ENCODE results near the gene WSCD1. TPM values are rescaled to one million over a fixed set of nuclear protein-coding genes. Genes with fewer than 3 reads are reported as not detected.

WSCD1 gene
- total and polyA plus RNA-seq, 2 of the 4 experiments (the other 2 are of a cell fraction) = 0.07 TPM; not detected in 1

DNA sequence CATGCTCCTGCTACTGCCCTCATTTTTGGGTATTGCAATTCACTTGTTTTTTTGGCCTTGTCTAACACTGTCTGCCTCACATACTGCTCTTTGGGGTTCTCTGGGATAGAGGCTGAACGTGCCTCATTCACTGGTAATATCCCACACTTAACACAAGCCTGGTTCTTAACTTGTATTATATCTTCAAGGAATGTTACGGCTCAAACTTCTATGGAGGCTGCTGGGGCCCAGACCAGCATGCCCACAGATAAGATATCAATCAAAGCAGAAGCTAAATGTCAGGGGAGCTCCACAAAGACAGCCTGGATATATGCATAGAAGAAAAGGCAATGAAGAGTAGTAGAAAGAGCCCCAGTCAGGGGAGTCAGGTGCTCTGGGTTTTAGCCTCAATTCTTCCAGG, 103.5 kb downstream of the WSCD1 start:
- ChIA-PET CTCF (no interaction called here), POLR2A (ENCODE audit: unreplicated experiment) (no interaction called here)
- Histone ChIP-seq H3K36me3 (ENCODE audit: control insufficient read depth, insufficient read depth, low read length) (no peaks in the 10 kb centered on the region), H3K79me1 (ENCODE audit: low read depth in 1 of 2, low read length in 2 of 2) (no peaks in the 10 kb centered on the region), H3K4me3 (ENCODE audit: insufficient read depth, low read depth, low read length) (no peak overlapping the region), H3K18ac (ENCODE audit: low read depth, low read length) (no peak overlapping the region), H3K27ac (ENCODE audit: insufficient read depth, low read length) (no peak overlapping the region), H2BK120ac (ENCODE audit: low read depth, low read length) (no peak overlapping the region), H3K4me1 (ENCODE audit: control insufficient read depth, insufficient read depth, low read length) (no peaks in the 10 kb centered on the region), H3K27me3 (ENCODE audit: control insufficient read depth, insufficient read depth, low read length) (no peaks in the 10 kb centered on the region), H2AFZ (replicated peaks; ENCODE audit: low read length, poor library complexity) (no peak overlapping the region), H3K14ac (replicated peaks; ENCODE audit: low read depth, low read length) (no peak overlapping the region), H2BK5ac (ENCODE audit: low read depth, low read length, poor library complexity, severe bottlenecking) (no peak overlapping the region), H4K91ac (ENCODE audit: insufficient read depth, low read depth, low read length) (no peak overlapping the region), H3K4ac (ENCODE audit: low read depth, low read length) (no peak overlapping the region), H2BK20ac (ENCODE audit: low read depth, low read length) (no peak overlapping the region), H3K4me2 (ENCODE audit: low read depth, low read length) (no peak overlapping the region), H3K56ac (ENCODE audit: extremely low read depth, insufficient read depth, low read length) (no peak overlapping the region), H4K20me1 (ENCODE audit: insufficient read depth, low read length) (no peaks in the 10 kb centered on the region), H3K9ac (ENCODE audit: low read depth, low read length) (no peak overlapping the region), H3K9me1 (ENCODE audit: insufficient read depth, low read length) (no peaks in the 10 kb centered on the region), H3K23ac (ENCODE audit: low read depth, low read length) (no peak overlapping the region), H2AK9ac (replicated peaks; ENCODE audit: low read depth, low read length, poor library complexity) (peak overlapping the region; percentile 37), H4K5ac (ENCODE audit: low read depth, low read length) (no peak overlapping the region), H4K8ac (ENCODE audit: low read depth in 2 of 2, low read length in 2 of 2) (no peak overlapping the region), H2BK15ac (ENCODE audit: low read depth, low read length) (no peak overlapping the region), H2AK5ac (ENCODE audit: low read depth, low read length) (no peak overlapping the region), H3K9me3 (ENCODE audit: control insufficient read depth, insufficient read depth, low read length) (peaks cover 27% of the 10 kb centered on the region)
- intact Hi-C loops (cut with micrococcal nuclease) (no loop called here), in situ Hi-C loops (cut with MboI; ENCODE audit: low sequenced_read_pairs) (no loop called here), dilution Hi-C loops (cut with HindIII; ENCODE audit: low sequenced_read_pairs, unreplicated experiment) (no loop called here)
- no peak for DNase-seq
- no TSS peak for BruUV-seq (replicated peaks)
- no CpG with 5 or more reads among the region's 2 CpGs for WGBS, 2 experiments (ENCODE audit: extremely low coverage in 2 of 2, insufficient read length in 1 of 2)
- TF ChIP-seq RAD21 (IDR thresholded peaks at IDR 0.05; ENCODE audit: low read length) (no peak), MAZ (IDR thresholded peaks at IDR 0.05; ENCODE audit: borderline replicate concordance, low read depth, low read length) (no peak), SMC3 (IDR thresholded peaks at IDR 0.05; ENCODE audit: low read depth, low read length) (no peak), POLR2A (IDR thresholded peaks at IDR 0.05; ENCODE audit: low read depth, low read length) (no peak), NFE2L2 (IDR thresholded peaks at IDR 0.05; ENCODE audit: low read depth, low read length) (no peak), MXI1 (IDR thresholded peaks at IDR 0.05; ENCODE audit: borderline replicate concordance, low read depth, low read length) (no peak), CEBPB (IDR thresholded peaks at IDR 0.05; ENCODE audit: low read depth, low read length) (no peak), RFX5 (IDR thresholded peaks at IDR 0.05; ENCODE audit: low read depth, low read length) (no peak), ELK1 (IDR thresholded peaks at IDR 0.05; ENCODE audit: borderline replicate concordance, low read depth, low read length) (no peak), FOS (IDR thresholded peaks at IDR 0.05; ENCODE audit: low read depth, low read length) (no peak), RCOR1 (IDR thresholded peaks at IDR 0.05; ENCODE audit: insufficient replicate concordance, low read length) (no peak), BHLHE40 (IDR thresholded peaks at IDR 0.05; ENCODE audit: low read depth, low read length) (no peak)
- TF ChIP-seq, protein P1, sequence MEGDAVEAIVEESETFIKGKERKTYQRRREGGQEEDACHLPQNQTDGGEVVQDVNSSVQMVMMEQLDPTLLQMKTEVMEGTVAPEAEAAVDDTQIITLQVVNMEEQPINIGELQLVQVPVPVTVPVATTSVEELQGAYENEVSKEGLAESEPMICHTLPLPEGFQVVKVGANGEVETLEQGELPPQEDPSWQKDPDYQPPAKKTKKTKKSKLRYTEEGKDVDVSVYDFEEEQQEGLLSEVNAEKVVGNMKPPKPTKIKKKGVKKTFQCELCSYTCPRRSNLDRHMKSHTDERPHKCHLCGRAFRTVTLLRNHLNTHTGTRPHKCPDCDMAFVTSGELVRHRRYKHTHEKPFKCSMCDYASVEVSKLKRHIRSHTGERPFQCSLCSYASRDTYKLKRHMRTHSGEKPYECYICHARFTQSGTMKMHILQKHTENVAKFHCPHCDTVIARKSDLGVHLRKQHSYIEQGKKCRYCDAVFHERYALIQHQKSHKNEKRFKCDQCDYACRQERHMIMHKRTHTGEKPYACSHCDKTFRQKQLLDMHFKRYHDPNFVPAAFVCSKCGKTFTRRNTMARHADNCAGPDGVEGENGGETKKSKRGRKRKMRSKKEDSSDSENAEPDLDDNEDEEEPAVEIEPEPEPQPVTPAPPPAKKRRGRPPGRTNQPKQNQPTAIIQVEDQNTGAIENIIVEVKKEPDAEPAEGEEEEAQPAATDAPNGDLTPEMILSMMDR (conservative IDR thresholded peaks at IDR 0.05; ENCODE audit: low read depth, low read length) = no peak
- ATAC-seq (ENCODE audit: low read depth) = no peak

Measured in IMR-90 (cell line).